Jurkat, Clone E6-1 (cell line): ENCODE results near the gene LHFPL6.

Experiments
- DNase-seq: peaks from one replicate; pipeline ENCODE4 v3.0.0-alpha.2; 2011; ENCODE audit warnings: low read depth, low spot score
- H3K4me3 ChIP-seq: 2 replicates; pipeline ENCODE4 v1.5.1; 2011; ENCODE audit warnings: mild to moderate bottlenecking, low read length, control low read depth, moderate library complexity

The LHFPL6 gene

GRCh38 chr13:39306639-39307589, 296.1 kb downstream of the LHFPL6 start:
- H3K4me3 ChIP-seq, result no peak overlapping the region
- DNase-seq, result no peak

DNA sequence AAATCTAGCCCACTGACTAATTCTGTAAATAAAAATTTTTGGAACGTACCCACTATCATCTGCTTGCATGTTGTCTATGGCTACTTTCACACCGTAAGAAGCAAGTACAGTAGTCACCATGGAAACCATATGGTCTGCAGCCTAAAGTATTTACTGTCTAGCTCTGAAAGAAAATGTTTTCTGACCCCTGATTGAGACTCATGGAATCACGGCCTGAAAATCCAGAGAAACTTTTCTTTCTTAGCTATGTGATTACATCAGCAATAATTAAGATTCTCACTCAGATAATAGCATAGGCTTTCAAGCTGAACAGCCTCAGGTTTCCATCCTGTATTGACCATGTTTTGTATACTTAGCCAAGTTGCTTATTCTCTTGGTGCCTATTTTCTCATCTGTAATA, 300.2 kb downstream of the LHFPL6 start:
- DNase-seq, result no peak
- no peak overlapping the region for H3K4me3 ChIP-seq

DNA sequence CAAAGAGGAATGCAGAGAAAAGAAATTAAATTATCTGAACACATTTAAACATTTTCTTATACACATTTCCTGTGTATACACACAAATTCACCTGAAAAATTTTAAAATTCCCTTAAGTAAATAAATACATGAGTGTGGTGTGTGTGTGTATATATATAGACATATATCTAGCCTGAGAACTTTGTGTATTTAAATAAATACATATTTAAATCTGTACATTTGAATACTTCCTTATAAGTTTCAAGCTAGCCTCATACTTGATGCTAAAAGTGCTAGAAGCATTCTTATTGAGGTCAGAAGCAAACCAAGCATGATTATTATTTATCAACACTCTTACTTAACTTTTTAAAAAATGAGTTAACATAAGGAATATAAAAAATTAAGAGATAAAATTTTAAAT, 304.0 kb downstream of the LHFPL6 start:
- H3K4me3 ChIP-seq, result no peak overlapping the region
- DNase-seq, result no peak

GRCh38 chr13:39297664-39298171, 305.3 kb downstream of the LHFPL6 start:
- H3K4me3 ChIP-seq, result no peak overlapping the region
- no peak for DNase-seq

DNA sequence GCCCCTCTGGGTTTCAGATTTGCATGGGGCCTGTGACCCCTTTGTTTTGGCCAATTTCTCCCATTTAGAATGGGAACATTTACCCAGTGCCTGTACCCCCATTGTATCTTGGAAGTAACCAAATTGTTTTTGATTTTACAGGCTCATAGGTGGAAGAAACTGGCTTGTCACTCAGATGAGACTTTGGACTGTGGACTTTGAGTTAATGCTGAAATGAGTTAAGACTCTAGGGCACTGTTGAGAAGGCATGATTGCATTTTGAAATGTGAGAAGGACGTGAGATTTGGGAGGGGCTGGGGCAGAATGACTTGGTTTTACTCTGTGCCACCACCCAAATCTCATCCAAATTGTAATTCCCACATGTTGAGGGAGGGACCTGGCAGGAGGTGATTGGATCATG, 306.0 kb downstream of the LHFPL6 start:
- no peak overlapping the region for H3K4me3 ChIP-seq
- no peak for DNase-seq

DNA sequence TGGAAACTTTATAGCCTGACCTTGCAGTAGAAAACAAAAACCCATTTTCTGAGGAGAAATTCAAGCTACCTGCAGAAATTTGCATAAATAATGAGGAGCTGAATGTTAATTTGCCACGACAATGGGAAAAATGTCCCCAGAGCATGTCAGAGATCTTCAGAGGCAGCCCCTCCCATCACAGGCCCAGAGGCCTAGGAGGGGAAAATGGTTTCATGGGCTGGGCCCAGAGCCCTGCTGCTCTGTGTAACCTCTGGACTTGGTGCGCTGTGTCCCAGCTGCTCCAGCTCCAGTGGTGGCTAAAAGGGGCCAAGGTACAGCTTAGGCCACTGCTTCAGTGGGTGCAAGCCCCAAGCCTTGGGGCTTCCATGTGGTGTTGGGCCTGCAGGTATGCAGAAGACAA, 306.8 kb downstream of the LHFPL6 start:
- DNase-seq, result no peak
- H3K4me3 ChIP-seq, result no peak overlapping the region
